DOHH2 (cell line): ENCODE measurements around the gene TBCC.

Experiments used
- H3F3A ChIP-seq: fragments of 200-600 bp; sonication (generic), shearing (Covaris generic); 2 replicates; pipeline ENCODE4 v1.6.0; 2016; ENCODE audit warnings: antibody characterized with exemption, mild to moderate bottlenecking; ENCODE audit not compliant: control insufficient read depth, insufficient read depth
- H3K27ac ChIP-seq: fragments of 200-600 bp; sonication (generic); 2 replicates; pipeline ENCODE4 v1.5.1; 2014; ENCODE audit warnings: low read depth, mild to moderate bottlenecking, low read length, moderate library complexity
- H3K27me3 ChIP-seq: fragments of 200-600 bp; sonication (generic); 2 replicates; pipeline ENCODE4 v1.6.1; 2014; ENCODE audit warnings: mild to moderate bottlenecking, low read length, mixed read lengths; ENCODE audit not compliant: control insufficient read depth
- H3K36me3 ChIP-seq: fragments of 200-600 bp; sonication (generic); 2 replicates; pipeline ENCODE4 v1.6.1; 2014; ENCODE audit warnings: mild to moderate bottlenecking, low read length, moderate library complexity, mixed read lengths; ENCODE audit not compliant: control insufficient read depth
- H3K4me1 ChIP-seq: fragments of 200-600 bp; sonication (generic); 2 replicates; pipeline ENCODE4 v1.6.1; 2014; ENCODE audit warnings: mild to moderate bottlenecking, low read length, mixed read lengths; ENCODE audit not compliant: control insufficient read depth
- H3K4me2 ChIP-seq: fragments of 200-600 bp; sonication (generic); 2 replicates; pipeline ENCODE4 v1.6.0; 2014; ENCODE audit warnings: mild to moderate bottlenecking, low read length, moderate library complexity
- H3K4me3 ChIP-seq: fragments of 200-600 bp; sonication (generic); 2 replicates; pipeline ENCODE4 v1.5.1; 2014; ENCODE audit warnings: mild to moderate bottlenecking, low read length, mixed read lengths
- H3K79me2 ChIP-seq: fragments of 200-600 bp; sonication (generic); 2 replicates; pipeline ENCODE4 v1.6.1; 2014; ENCODE audit warnings: mild to moderate bottlenecking, low read length, mixed read lengths; ENCODE audit not compliant: control insufficient read depth
- H3K9me2 ChIP-seq: fragments of 200-600 bp; sonication (generic); replicated peaks from 2 replicates; pipeline ENCODE4 v1.6.1; 2014; ENCODE audit warnings: mild to moderate bottlenecking, low read length, mixed read lengths; ENCODE audit not compliant: control insufficient read depth
- H3K9me3 ChIP-seq: fragments of 200-600 bp; sonication (generic); 2 replicates; pipeline ENCODE4 v1.6.1; 2014; ENCODE audit warnings: antibody characterized with exemption, low read length, mixed read lengths; ENCODE audit not compliant: control insufficient read depth, insufficient read depth
- H4K20me1 ChIP-seq: fragments of 200-600 bp; sonication (generic); 2 replicates; pipeline ENCODE4 v1.6.0; 2014; ENCODE audit warnings: low read depth, mild to moderate bottlenecking, antibody characterized with exemption, low read length, moderate library complexity; ENCODE audit not compliant: control insufficient read depth, insufficient read depth
- CTCF ChIP-seq: fragments of 200-600 bp; sonication (generic); IDR thresholded peaks from one replicate; pipeline ENCODE4 v1.5.1; 2014; ENCODE audit warnings: antibody characterized with exemption, mild to moderate bottlenecking, low read depth, low read length; ENCODE audit not compliant: poor library complexity, severe bottlenecking
- EZH2phosphoT487 ChIP-seq: fragments of 200-600 bp; sonication (generic); IDR thresholded peaks from 2 replicates; pipeline ENCODE4 v1.6.1; 2017; ENCODE audit warnings: borderline replicate concordance, mild to moderate bottlenecking, antibody characterized with exemption, low read length, moderate library complexity, mixed read lengths

The TBCC gene

GRCh38 chr6:42783177-42783875 lies 37.4 kb upstream of the TBCC start:
- H3K4me3 ChIP-seq: peak overlapping the region; percentile 87
- H3K36me3 ChIP-seq: peaks cover 54% of the 10 kb centered on the region
- H3F3A ChIP-seq: peaks cover 40% of the 10 kb centered on the region
- H3K27me3 ChIP-seq: no peaks in the 10 kb centered on the region
- H3K9me2 ChIP-seq: no peaks in the 10 kb centered on the region
- TF ChIP-seq EZH2phosphoT487 (no peak), CTCF (no peak)
- H3K79me2 ChIP-seq: peaks cover 83% of the 10 kb centered on the region
- H3K4me2 ChIP-seq: peak overlapping the region; percentile 66
- H3K9me3 ChIP-seq: no peaks in the 10 kb centered on the region
- H3K27ac ChIP-seq: peak overlapping the region; percentile 99
- peaks cover 71% of the 10 kb centered on the region for H3K4me1 ChIP-seq
- H4K20me1 ChIP-seq: no peaks in the 10 kb centered on the region

DNA sequence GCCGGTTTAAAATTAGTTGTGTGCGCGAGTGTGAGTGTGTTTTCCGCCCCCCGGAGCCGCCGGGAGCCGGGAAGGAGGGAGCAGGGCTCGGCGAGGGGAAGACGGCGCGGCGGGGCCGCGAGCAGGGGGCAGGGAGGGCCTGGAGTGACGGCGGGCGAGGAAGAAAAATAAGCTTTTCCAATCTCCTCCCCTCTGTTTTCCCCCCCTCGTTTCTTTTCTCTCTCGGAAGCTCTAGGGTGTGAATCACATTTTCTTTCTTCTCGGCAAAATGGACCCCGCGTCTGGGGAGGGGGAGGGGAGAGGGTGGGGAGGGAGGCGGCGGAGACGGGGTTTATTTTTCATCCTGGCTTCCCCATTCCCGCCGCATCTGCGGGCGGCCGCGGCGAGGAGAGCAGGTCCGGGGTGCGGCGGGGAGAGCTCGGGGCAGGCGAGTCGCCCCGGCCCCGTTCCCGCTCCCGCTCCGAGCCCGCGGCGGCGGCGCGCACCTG lies 36.8 kb upstream of the TBCC start:
- Histone ChIP-seq H3F3A (peaks cover 46% of the 10 kb centered on the region), H3K4me1 (peaks cover 72% of the 10 kb centered on the region), H3K27me3 (no peaks in the 10 kb centered on the region), H3K9me3 (no peaks in the 10 kb centered on the region), H3K36me3 (peaks cover 50% of the 10 kb centered on the region), H3K27ac (peak overlapping the region; percentile 99), H3K4me2 (peak overlapping the region; percentile 66), H3K4me3 (peak overlapping the region; percentile 87), H4K20me1 (no peaks in the 10 kb centered on the region), H3K9me2 (no peaks in the 10 kb centered on the region), H3K79me2 (peaks cover 82% of the 10 kb centered on the region)
- no peak for TF ChIP-seq CTCF
- TF ChIP-seq EZH2phosphoT487: no peak

DNA sequence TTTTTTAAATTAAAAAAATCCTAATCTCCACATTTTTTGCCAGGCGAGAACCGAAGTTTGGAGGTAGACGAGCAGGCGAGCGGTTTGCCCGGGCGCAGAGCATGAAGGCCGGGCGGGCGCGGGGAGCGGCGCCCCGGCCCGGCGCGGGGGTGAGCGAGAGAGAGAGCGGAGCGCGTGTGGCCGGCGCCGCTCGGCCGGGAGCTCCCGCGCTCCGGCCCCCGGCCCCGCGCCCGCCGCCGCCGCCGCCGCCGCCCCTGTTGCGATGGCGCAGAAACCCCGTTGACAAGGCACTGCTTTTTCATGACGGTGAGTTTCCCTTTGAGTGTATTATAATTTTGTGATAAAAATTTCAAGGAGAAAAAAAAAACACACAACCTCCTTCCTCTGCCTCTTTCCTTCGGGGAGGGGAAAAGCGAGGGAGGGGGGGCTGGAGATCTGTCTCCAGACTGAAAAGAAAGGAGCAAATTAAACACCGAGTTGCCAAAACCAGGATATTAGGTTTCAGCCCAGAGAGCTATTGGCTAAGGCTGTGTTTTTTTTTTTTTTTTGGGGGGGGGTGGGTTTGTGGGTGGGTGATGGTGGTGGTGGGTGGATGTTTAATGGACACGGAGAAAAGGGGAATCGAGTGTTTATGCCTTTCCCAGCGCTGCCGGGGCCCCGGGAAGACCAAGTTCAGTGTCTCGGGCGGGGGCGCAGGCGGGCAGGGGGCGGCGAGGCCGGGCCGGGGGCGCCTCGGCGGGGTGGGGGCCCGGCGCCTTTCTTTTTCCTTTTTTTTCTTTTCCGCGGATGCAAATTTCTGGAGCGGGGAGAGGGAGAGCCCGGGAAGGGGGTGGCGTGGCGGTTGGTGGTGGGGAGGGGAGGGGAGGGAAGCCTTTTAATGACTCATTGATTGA lies 36.1 kb upstream of the TBCC start, which contains the start of gene BICRAL:
Gene BICRAL, plus strand, starts transcription at position 257 of the 893 bp plus-strand sequence. CDS start 39,971 bp downstream, outside the sequence.
- peaks cover 47% of the 10 kb centered on the region for H3K36me3 ChIP-seq
- peak within 1 kb of the TSS; percentile 87 for H3K4me3 ChIP-seq
- peak within 1 kb of the TSS; percentile 99 for H3K27ac ChIP-seq
- H3K27me3 ChIP-seq: no peaks in the 10 kb centered on the region
- H4K20me1 ChIP-seq: no peaks in the 10 kb centered on the region
- peak within 1 kb of the TSS; percentile 88 for H3K4me2 ChIP-seq
- TF ChIP-seq CTCF: no peak
- no peak for TF ChIP-seq EZH2phosphoT487
- H3F3A ChIP-seq: peaks cover 47% of the 10 kb centered on the region
- peaks cover 80% of the 10 kb centered on the region for H3K79me2 ChIP-seq
- no peaks in the 10 kb centered on the region for H3K9me3 ChIP-seq
- no peaks in the 10 kb centered on the region for H3K9me2 ChIP-seq
- peaks cover 72% of the 10 kb centered on the region for H3K4me1 ChIP-seq
